Measurements from ENCODE around the gene PCDHB10.

GRCh38 chr5:141208478-141208877 is 16.3 kb downstream of the PCDHB10 start, which contains the start of gene PCDHB12:
- no peak for TF ChIP-seq CTCF (optimal IDR thresholded peaks at IDR 0.05 in 1 of 3, IDR thresholded peaks at IDR 0.05 in 1 of 3, conservative IDR thresholded peaks at IDR 0.05 in 1 of 3; ENCODE audit: extremely low read depth in 1 of 3, insufficient read depth in 2 of 3, low read length in 3 of 3)
- no peak for TF ChIP-seq EZH2 (IDR thresholded peaks at IDR 0.05; ENCODE audit: low read length)
